Melanocyte of skin (primary cell): Measurements from ENCODE around the gene IFT88. TPM values are rescaled to one million over a fixed set of nuclear protein-coding genes. Genes with fewer than 3 reads are reported as not detected.

ENCODE experiments used
- small RNA-seq, 2 donors: library from RNA; depleted of rRNA; stranded (forward); fragments of <200 nt; gene quantifications; one replicate each; pipeline ENCODE3, GENCODE V24; 2012
- total RNA-seq, 2 donors: library from RNA; depleted of rRNA; stranded (reverse); fragments of >200 nt; gene quantifications; 2 replicates each; pipeline ENCODE4 v1.2.3, GENCODE V29; 2012

IFT88 gene, protein sequence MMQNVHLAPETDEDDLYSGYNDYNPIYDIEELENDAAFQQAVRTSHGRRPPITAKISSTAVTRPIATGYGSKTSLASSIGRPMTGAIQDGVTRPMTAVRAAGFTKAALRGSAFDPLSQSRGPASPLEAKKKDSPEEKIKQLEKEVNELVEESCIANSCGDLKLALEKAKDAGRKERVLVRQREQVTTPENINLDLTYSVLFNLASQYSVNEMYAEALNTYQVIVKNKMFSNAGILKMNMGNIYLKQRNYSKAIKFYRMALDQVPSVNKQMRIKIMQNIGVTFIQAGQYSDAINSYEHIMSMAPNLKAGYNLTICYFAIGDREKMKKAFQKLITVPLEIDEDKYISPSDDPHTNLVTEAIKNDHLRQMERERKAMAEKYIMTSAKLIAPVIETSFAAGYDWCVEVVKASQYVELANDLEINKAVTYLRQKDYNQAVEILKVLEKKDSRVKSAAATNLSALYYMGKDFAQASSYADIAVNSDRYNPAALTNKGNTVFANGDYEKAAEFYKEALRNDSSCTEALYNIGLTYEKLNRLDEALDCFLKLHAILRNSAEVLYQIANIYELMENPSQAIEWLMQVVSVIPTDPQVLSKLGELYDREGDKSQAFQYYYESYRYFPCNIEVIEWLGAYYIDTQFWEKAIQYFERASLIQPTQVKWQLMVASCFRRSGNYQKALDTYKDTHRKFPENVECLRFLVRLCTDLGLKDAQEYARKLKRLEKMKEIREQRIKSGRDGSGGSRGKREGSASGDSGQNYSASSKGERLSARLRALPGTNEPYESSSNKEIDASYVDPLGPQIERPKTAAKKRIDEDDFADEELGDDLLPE
- 10 to 100 TPM; 15.8 to 17.0 TPM for total RNA-seq

DNA sequence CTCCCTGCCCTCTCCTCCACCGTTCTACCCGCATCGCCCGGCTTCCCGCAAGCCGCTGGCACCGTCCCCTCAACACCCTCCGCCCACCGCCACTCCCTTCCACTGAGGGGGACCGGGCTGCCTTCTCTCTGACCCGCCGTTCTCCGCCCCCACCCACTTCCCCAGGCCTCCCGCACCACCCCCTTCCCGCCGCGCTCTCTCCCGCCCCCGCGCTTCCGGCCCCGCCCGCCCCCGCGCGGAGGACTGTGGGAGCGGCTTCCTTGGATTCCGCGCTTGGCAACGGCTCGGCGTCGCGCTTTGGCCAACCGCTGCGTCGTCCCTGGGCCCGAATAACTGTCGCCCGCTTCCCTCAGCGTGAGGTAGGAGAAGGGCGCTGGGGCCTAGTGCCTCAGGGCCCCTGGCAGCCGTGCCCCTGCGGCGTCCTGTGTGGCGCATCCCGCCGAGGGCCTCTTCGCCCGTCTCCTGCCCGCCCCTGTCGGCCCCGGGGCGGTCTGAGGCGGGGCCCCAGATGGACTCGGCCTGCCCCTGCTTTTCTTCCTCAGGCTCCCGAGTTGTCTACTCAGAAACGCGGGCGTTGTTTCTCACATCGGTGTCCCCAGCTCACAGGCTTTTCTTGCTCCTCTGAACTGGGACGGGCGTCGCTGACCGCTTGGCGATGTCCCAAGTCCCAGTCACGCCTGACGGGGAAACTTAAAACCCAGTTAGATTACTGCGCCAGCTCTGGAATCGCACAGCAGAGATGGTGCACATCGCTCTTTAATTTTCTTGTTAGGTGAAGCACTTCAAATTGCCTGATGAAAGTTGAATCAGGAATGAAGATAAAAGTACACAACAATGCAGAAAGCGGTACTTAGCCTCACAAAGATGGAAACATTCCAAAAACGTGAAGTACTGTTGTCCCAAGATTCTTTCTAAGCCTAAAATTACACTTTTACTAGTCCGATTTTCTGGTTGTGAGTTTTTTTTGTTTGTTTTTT is at the start of gene IFT88:
IFT88 (plus strand) TSS at position 260 of the 977 bp plus-strand sequence. CDS start 7,229 bp downstream, outside the sequence.

DNA sequence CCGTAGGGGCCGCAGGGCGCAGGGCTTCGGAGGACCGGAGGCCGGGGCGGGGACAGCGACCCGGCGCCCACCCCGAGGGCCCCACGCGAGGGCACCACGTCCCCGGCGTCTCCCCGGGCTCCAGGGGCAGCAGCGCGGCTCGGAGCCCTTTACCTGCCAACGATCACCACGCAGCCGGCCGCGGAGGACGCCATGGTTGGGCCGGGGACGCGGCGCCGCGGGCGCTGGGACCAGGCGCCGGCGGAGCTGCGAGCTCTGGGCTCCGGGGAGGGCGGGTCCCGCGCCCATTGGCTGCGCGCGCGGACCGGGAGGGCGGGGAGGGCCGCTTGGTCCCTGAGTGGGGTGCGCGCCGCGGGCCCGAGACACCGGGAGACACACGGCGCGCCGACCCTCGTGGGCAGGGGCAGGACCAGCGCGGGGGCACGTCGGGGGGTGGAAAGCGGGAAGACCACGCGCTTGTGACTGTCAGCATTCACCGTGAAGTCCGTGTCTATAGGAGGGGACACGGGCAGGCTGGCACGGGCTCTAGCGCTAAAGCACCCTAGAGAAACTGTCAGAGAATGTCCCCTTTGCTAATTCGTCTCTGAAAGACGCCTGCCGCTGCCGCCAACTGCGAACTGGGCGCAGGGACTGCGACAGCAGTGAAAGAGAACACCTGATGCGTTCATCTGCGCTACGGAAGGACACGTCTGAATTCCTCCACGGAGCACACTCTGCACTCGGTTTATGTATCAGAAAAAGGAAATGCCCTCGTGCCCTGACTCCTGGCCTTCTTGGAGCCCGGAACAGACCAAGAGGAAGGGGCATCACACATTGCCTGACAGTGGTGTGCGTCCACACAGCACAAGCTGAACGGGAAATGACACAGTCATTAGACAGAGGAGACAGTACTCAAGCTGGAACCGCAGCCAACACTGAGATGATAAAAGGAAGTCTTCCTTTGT is 41.1 kb upstream of the IFT88 start, which contains the start of gene CRYL1:
CRYL1 (minus strand) TSS at position 257 of the 944 bp plus-strand sequence; CDS start at position 194, 63 bp downstream.

DNA sequence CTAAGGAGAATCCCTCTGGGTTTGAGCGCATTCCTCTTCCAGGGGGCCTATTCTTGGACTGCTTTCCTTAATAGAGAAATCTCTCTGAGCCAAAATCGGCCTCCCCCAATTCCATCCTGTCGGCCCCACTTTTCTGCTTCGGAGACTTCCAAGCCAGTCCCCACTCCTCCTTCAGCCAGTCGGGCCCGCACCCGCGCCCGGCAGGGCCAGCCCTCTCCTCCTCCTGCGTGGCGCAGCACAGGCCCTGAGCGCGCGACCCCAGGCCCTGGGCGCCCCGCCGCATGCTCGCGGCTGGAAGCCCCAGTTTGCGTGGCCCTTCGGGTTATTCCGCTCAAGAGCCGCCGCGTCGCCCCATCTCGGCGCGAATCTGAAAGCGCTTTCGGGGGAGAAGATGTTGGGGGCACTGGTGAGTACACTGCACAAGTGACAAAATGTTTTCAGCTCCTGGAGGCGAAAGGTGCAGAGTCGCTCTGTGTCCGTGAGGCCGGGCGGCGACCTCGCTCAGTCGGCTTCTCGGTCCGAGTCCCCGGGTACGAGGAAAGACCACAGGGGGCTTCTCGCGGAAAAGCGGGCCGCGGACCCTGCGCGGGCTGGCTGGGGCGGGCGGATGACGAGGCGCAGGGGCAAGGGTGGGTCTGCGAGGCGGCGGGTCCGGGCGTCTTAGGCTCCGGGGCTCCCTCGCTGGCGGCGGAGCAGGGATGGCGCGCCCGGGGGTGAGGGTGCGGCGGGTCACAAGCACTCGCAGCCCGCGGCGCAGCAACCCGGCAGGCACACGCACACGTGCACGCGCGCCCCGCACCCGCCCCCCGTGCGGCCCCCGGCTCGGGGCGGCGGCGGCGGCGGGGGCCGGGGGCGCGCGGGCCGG is 136.2 kb downstream of the IFT88 start, which contains the start of gene IL17D:
IL17D (plus strand) TSS at position 785 of the 865 bp plus-strand sequence. CDS start 303 bp downstream, outside the sequence.

Small RNA genes lying within 50 kb of the gene (small RNA-seq; reads per million reads assigned to genes)
- gene RNU2-7P, result 0.51 to 1.6 reads per million in 2 donors

Other genes with a start within 250 kb of the IFT88 start
- gene CRYL1, start 41.3 kb upstream of the IFT88 start, total RNA-seq, result 10 to 100 TPM; 33.7 to 55.9 TPM
- gene IL17D, start 136.5 kb downstream of the IFT88 start, total RNA-seq, result 1 to 10 TPM; 7.9 to 9.7 TPM
- 1 to 10 TPM; 5.5 to 7.3 TPM for gene EEF1AKMT1, start 206.8 kb downstream of the IFT88 start, total RNA-seq